Right lobe of liver (tissue), 6 donors: ENCODE data around the gene CAMK4. TPM values are rescaled to one million over a fixed set of nuclear protein-coding genes. Genes with fewer than 3 reads are reported as not detected.

ENCODE experiments used
- ATAC-seq, 4 donors: fragments of 200-7000 bp; cut with Tn5 transposase; one replicate each; pipeline ENCODE4 v1.9.1; 2020; ENCODE audit warnings: mild to moderate bottlenecking in 4 of 4, moderate library complexity in 4 of 4
- DNase-seq, 3 donors: peaks; one replicate each; pipeline ENCODE4 v3.0.0-alpha.2; 2020
- H3K27ac ChIP-seq, 3 donors: fragments of 200-600 bp; one replicate each; pipeline ENCODE4 v1.8.0; 2022
- H3K27me3 ChIP-seq, 2 donors: fragments of 200-600 bp; one replicate each; pipeline ENCODE4 v1.8.0; 2022
- H3K36me3 ChIP-seq, 4 donors: fragments of 200-600 bp; sonication (generic) in 1 of 4; one replicate each; pipeline versions ENCODE4 v1.5.1 to v1.8.0; 2017 to 2022; ENCODE audit warnings: control low read depth in 1 of 4
- H3K4me1 ChIP-seq, 4 donors: fragments of 200-600 bp; sonication (generic) in 1 of 4; one replicate each; pipeline versions ENCODE4 v1.5.1 to v1.8.0; 2017 to 2022; ENCODE audit warnings: control low read depth in 1 of 4
- H3K4me3 ChIP-seq, 3 donors: fragments of 200-600 bp; one replicate each; pipeline ENCODE4 v1.8.0; 2022
- H3K9me3 ChIP-seq, 4 donors: fragments of 200-600 bp; sonication (generic) in 1 of 4; one replicate each; pipeline versions ENCODE4 v1.5.1 to v1.8.0; 2017 to 2022; ENCODE audit warnings: control low read depth in 1 of 4
- POLR2A ChIP-seq: fragments of 450-650 bp; IDR thresholded peaks from one replicate; pipeline ENCODE4 v1.6.1; 2017; ENCODE audit warnings: antibody characterized with exemption, mild to moderate bottlenecking
- WGBS: methylation state at CpG from one replicate; pipeline ENCODE4 v1.1.6; 2018; ENCODE audit warnings: low coverage, low lambda C conversion rate; ENCODE audit not compliant: insufficient coverage; ENCODE audit errors: missing lambda C conversion rate; 5-methylcytosine and 5-hydroxymethylcytosine counted together
- intact Hi-C, 2 donors: fragments of 100-400 bp; cut with DNase I; formaldehyde crosslinking; loops; one replicate each; pipeline versions ENCODE4 v1.11.2 to v1.14.1; 2022
- total RNA-seq, 6 experiments: library from RNA; depleted of rRNA in 2 of 6; stranded (reverse); fragments of >200 nt in 2 of 6; fragmentation: NEBNext Ultra II Directional in 3 of 6; extraction: Animal tissue kit (Norgen Biotek cat#: 25700) in 3 of 6; gene quantifications; one replicate each; pipeline versions ENCODE4 v1.1.0 to v1.2.4, GENCODE V29; 2016 to 2023
- TF ChIP-seq, protein P1 (sequence below), 4 donors: fragments of 200-600 bp in 3 of 4; fragments of 450-650 bp in 1 of 4; IDR thresholded peaks; one replicate each; pipeline versions ENCODE4 v1.5.1 to v1.8.0; 2016 to 2022; ENCODE audit warnings: antibody characterized with exemption in 4 of 4, mild to moderate bottlenecking in 2 of 4
- donor health status: DM: no; HTN: yes; CAD: no.
- donor health status: DM: no; HTN: no; CAD: no.
- donor health status: DM: no; HTN: no; CAD: no.
- donor health status: DM: no; HTN: yes; CAD: no.
- donor health status: DM: no; HTN: yes; CAD: no.

Gene CAMK4
- total RNA-seq, 6 experiments from 2014 or later: 0.81 to 4.3 (median 1.3) TPM

DNA sequence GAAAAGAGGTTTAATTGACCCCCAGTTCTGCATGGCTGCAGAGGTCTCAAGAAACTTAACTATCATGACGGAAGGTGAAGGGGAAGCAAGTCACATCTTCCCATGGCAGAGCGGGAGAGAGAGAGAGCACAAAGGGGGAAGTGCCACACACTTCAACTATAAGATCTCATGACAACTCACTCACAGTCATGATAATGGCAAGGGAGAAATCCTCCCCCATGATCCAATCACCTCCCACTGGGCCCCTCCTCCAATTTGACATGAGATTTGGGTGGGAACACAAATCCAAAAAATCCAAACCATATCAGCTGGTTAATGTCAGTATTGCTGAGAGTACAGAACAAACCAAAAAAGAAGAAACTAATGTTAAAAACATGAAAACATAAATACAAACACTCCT is 168.0 kb downstream of the CAMK4 start:
- intact Hi-C loops: no loop called here
- TF ChIP-seq, protein P1, sequence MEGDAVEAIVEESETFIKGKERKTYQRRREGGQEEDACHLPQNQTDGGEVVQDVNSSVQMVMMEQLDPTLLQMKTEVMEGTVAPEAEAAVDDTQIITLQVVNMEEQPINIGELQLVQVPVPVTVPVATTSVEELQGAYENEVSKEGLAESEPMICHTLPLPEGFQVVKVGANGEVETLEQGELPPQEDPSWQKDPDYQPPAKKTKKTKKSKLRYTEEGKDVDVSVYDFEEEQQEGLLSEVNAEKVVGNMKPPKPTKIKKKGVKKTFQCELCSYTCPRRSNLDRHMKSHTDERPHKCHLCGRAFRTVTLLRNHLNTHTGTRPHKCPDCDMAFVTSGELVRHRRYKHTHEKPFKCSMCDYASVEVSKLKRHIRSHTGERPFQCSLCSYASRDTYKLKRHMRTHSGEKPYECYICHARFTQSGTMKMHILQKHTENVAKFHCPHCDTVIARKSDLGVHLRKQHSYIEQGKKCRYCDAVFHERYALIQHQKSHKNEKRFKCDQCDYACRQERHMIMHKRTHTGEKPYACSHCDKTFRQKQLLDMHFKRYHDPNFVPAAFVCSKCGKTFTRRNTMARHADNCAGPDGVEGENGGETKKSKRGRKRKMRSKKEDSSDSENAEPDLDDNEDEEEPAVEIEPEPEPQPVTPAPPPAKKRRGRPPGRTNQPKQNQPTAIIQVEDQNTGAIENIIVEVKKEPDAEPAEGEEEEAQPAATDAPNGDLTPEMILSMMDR (IDR thresholded peaks at IDR 0.05): no peak
- no peak for TF ChIP-seq POLR2A
- H3K4me1 ChIP-seq: no peaks in the 10 kb centered on the region
- no peak overlapping the region for H3K4me3 ChIP-seq
- no peak overlapping the region for H3K27ac ChIP-seq
- H3K27me3 ChIP-seq: no peaks in the 10 kb centered on the region
- 50% methylated on average over 2 of the region's 2 CpGs for WGBS
- H3K9me3 ChIP-seq: no peaks in the 10 kb centered on the region
- ATAC-seq: no peak
- no peaks in the 10 kb centered on the region for H3K36me3 ChIP-seq
- DNase-seq: no peak

DNA sequence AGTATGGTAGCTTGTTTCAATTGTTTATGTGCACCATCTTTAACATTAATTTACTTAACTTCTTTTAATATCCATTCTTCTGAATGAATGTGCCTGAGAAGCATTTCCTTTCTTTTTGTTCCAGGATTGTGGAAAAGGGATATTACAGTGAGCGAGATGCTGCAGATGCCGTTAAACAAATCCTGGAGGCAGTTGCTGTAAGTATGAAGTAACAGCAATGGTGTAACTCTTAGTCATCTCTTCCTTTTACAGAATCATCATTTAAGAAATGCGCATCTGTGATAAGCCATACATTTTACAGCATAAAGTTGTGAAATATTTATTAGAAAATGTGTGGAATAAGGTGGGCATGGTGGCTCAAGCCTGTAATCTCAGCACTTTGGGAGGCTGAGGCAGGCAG is 170.4 kb downstream of the CAMK4 start:
- DNase-seq (no peak), ATAC-seq (no peak)
- intact Hi-C loops: no loop called here
- no peaks in the 10 kb centered on the region for H3K36me3 ChIP-seq
- WGBS: 80% methylated on average over 3 of the region's 3 CpGs
- H3K27me3 ChIP-seq: no peaks in the 10 kb centered on the region
- H3K27ac ChIP-seq: no peak overlapping the region
- no peaks in the 10 kb centered on the region for H3K9me3 ChIP-seq
- no peak overlapping the region for H3K4me3 ChIP-seq
- TF ChIP-seq, protein P1 (IDR thresholded peaks at IDR 0.05): no peak
- no peak for TF ChIP-seq POLR2A
- no peaks in the 10 kb centered on the region for H3K4me1 ChIP-seq

DNA sequence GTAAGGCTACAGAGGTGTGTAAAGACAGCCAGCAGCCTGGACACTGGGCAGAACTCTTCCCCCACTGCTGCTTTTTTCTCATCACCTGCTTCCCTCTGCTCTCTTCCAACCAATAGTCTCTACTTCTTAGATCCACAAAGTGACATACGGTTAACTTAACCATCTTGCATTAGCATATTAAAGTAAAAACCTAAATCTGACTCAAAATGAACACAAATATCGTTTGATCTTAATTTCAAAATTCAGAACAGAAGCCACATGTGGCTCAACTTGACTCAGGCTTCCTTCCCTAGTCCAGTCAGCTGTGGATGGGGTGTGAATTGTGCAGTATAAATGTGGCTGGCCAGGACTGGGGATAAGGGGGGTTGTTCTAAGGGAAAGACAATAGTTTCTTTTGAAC is 173.8 kb downstream of the CAMK4 start:
- 53% methylated on average over 2 of the region's 2 CpGs for WGBS
- Histone ChIP-seq H3K4me3 (no peak overlapping the region), H3K27ac (no peak overlapping the region), H3K27me3 (no peaks in the 10 kb centered on the region), H3K9me3 (no peaks in the 10 kb centered on the region), H3K36me3 (no peaks in the 10 kb centered on the region), H3K4me1 (no peaks in the 10 kb centered on the region)
- ATAC-seq: no peak
- intact Hi-C loops: no loop called here
- DNase-seq: no peak
- TF ChIP-seq, protein P1 (IDR thresholded peaks at IDR 0.05): no peak
- TF ChIP-seq POLR2A: no peak

DNA sequence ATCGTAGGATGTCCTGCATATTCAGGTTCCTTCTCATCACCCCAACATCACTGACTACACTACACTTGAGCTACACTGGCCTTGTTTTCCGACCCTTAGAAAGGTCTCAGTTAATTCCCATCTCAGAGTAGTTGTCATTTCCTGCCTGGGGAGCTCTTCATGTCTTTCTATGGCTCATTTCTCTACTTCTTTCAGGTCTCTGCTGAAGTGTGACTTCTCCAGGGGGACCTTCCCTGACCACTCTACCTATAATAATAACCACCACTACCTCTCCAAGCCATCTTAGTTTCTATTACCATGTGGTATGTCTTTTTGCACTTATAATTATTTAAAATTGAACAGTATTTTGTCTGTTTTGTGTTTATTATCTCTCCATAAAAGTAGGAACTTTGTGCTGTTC is 174.9 kb downstream of the CAMK4 start:
- intact Hi-C loops: no loop called here
- ATAC-seq (no peak), DNase-seq (no peak)
- WGBS: 11% methylated on average over 2 of the region's 2 CpGs
- no peaks in the 10 kb centered on the region for H3K36me3 ChIP-seq
- H3K27me3 ChIP-seq: no peaks in the 10 kb centered on the region
- H3K27ac ChIP-seq: no peak overlapping the region
- no peak overlapping the region for H3K4me3 ChIP-seq
- no peak for TF ChIP-seq POLR2A
- TF ChIP-seq, protein P1 (IDR thresholded peaks at IDR 0.05): no peak
- H3K9me3 ChIP-seq: no peaks in the 10 kb centered on the region
- no peaks in the 10 kb centered on the region for H3K4me1 ChIP-seq

DNA sequence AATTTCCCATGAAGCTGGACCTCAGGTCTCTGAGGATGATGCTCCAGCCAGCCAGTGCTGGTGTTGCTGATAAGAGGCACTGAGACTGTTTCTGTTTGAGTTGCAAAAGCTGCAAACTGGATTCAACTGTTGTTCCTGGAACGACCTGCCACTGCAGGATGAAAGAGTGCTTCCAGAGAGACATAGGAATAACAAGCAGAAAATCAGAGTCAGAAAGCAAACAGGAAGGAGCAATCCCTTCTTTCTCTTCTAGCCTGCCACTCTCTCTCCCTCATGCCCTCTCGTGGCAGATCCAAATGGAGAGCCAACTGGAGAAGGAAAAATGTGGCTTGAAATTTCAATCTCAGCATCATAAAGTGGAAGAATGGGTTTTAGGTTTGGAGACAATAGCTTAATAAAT is 177.7 kb downstream of the CAMK4 start:
- intact Hi-C loops: no loop called here

More for the DNA sequence above, 177.7 kb downstream of the CAMK4 start:
- Histone ChIP-seq H3K4me1 (no peaks in the 10 kb centered on the region), H3K27ac (no peak overlapping the region), H3K4me3 (no peak overlapping the region), H3K9me3 (no peaks in the 10 kb centered on the region), H3K36me3 (no peaks in the 10 kb centered on the region), H3K27me3 (no peaks in the 10 kb centered on the region)
- 12% methylated on average over 2 of the region's 2 CpGs for WGBS
- no peak for DNase-seq
- ATAC-seq: no peak
- TF ChIP-seq, protein P1 (IDR thresholded peaks at IDR 0.05): no peak
- TF ChIP-seq POLR2A: no peak
